H9 (cell line): ENCODE data around the gene PRRX2. TPM values are rescaled to one million over a fixed set of nuclear protein-coding genes. Genes with fewer than 3 reads are reported as not detected.

ENCODE experiments used
- DNase-seq: peaks from one replicate; pipeline ENCODE4 v3.0.0-alpha.2; 2017
- H2AFZ ChIP-seq: one replicate; pipeline ENCODE4 v1.6.1; 2013; ENCODE audit warnings: mild to moderate bottlenecking, low read length, control low read depth, moderate library complexity
- H2AK5ac ChIP-seq: 2 replicates; pipeline ENCODE4 v1.6.1; 2013; ENCODE audit warnings: low read length, control low read depth, mixed read lengths; ENCODE audit not compliant: insufficient read length
- H2BK120ac ChIP-seq: one replicate; pipeline ENCODE4 v1.6.1; 2013; ENCODE audit warnings: low read depth, mild to moderate bottlenecking, low read length, control low read depth, inconsistent platforms; ENCODE audit not compliant: poor library complexity, severe bottlenecking
- H2BK12ac ChIP-seq: 2 replicates; pipeline ENCODE4 v1.6.1; 2013; ENCODE audit warnings: low read length, control low read depth, mixed read lengths, low read depth; ENCODE audit not compliant: insufficient read length
- H2BK15ac ChIP-seq: 2 replicates; pipeline ENCODE4 v1.6.1; 2013; ENCODE audit warnings: low read depth, low read length, control low read depth
- H2BK20ac ChIP-seq: one replicate; pipeline ENCODE4 v1.6.1; 2013; ENCODE audit warnings: low read depth, mild to moderate bottlenecking, low read length, control low read depth, inconsistent platforms; ENCODE audit not compliant: poor library complexity, severe bottlenecking
- H2BK5ac ChIP-seq: 2 replicates; pipeline ENCODE4 v1.6.1; 2013; ENCODE audit warnings: low read length, control low read depth, mixed read lengths; ENCODE audit not compliant: insufficient read length
- H3K14ac ChIP-seq: 2 replicates; pipeline ENCODE4 v1.6.1; 2013; ENCODE audit warnings: low read length, control low read depth; ENCODE audit not compliant: insufficient read depth
- H3K18ac ChIP-seq: 2 replicates; pipeline ENCODE4 v1.6.1; 2013; ENCODE audit warnings: low read depth, mild to moderate bottlenecking, mixed read lengths, low read length, control low read depth; ENCODE audit not compliant: insufficient read length
- H3K23ac ChIP-seq: 2 replicates; pipeline ENCODE4 v1.6.1; 2013; ENCODE audit warnings: low read length, control low read depth, mixed read lengths, low read depth; ENCODE audit not compliant: insufficient read length
- H3K23me2 ChIP-seq: 2 replicates; pipeline ENCODE4 v1.6.1; 2013; ENCODE audit warnings: low read depth, mild to moderate bottlenecking, mixed read lengths, low read length, control low read depth; ENCODE audit not compliant: insufficient read length, poor library complexity, severe bottlenecking
- H3K27ac ChIP-seq: 2 replicates; pipeline ENCODE4 v1.5.1; 2013; ENCODE audit warnings: low read length, control low read depth, mixed read lengths, low read depth; ENCODE audit not compliant: insufficient read length
- H3K27me3 ChIP-seq: 2 replicates; pipeline ENCODE4 v1.6.1; 2013; ENCODE audit warnings: low read length, control low read depth, inconsistent platforms; ENCODE audit not compliant: insufficient read depth
- H3K4ac ChIP-seq: 2 replicates; pipeline ENCODE4 v1.6.1; 2013; ENCODE audit warnings: low read depth, mild to moderate bottlenecking, control low read depth, inconsistent platforms, low read length, moderate library complexity
- H3K4me1 ChIP-seq: 2 replicates; pipeline ENCODE4 v1.6.1; 2013; ENCODE audit warnings: low read length, control low read depth, inconsistent platforms; ENCODE audit not compliant: insufficient read depth
- H3K4me2 ChIP-seq: 2 replicates; pipeline ENCODE4 v1.6.1; 2013; ENCODE audit warnings: low read length, control low read depth, mixed read lengths; ENCODE audit not compliant: insufficient read length, insufficient read depth
- H3K56ac ChIP-seq: 2 replicates; pipeline ENCODE4 v1.6.1; 2013; ENCODE audit warnings: low read depth, mild to moderate bottlenecking, mixed read lengths, low read length, control low read depth; ENCODE audit not compliant: insufficient read length
- H3K79me1 ChIP-seq: 2 replicates; pipeline ENCODE4 v1.6.1; 2013; ENCODE audit warnings: low read depth, mild to moderate bottlenecking, moderate library complexity, low read length, control low read depth, inconsistent platforms; ENCODE audit not compliant: insufficient read depth, poor library complexity, severe bottlenecking
- H3K79me2 ChIP-seq: 2 replicates; pipeline ENCODE4 v1.6.1; 2013; ENCODE audit warnings: low read length, control low read depth, inconsistent platforms; ENCODE audit not compliant: insufficient read depth
- H3K9ac ChIP-seq: 2 replicates; pipeline ENCODE4 v1.6.1; 2013; ENCODE audit warnings: low read length, control low read depth, mixed read lengths; ENCODE audit not compliant: insufficient read length; ENCODE audit errors: extremely low read depth
- H3K9me3 ChIP-seq: one replicate; pipeline ENCODE4 v1.6.1; 2013; ENCODE audit warnings: low read depth, low read length, inconsistent platforms; ENCODE audit not compliant: control insufficient read depth
- H3T11ph ChIP-seq: one replicate; pipeline ENCODE4 v1.6.1; 2013; ENCODE audit warnings: mild to moderate bottlenecking, low read length, control low read depth, inconsistent platforms
- H4K20me1 ChIP-seq: one replicate; pipeline ENCODE4 v1.6.1; 2013; ENCODE audit not compliant: control insufficient read depth, insufficient read length, insufficient read depth
- H4K5ac ChIP-seq: 2 replicates; pipeline ENCODE4 v1.6.1; 2013; ENCODE audit warnings: low read depth, mild to moderate bottlenecking, mixed read lengths, low read length, control low read depth; ENCODE audit not compliant: insufficient read length
- H4K8ac ChIP-seq: replicated peaks from 2 replicates; pipeline ENCODE4 v1.6.1; 2013; ENCODE audit warnings: low read length, control low read depth, mixed read lengths, low read depth; ENCODE audit not compliant: insufficient read length
- H4K91ac ChIP-seq: 2 replicates; pipeline ENCODE4 v1.6.1; 2013; ENCODE audit warnings: low read depth, mild to moderate bottlenecking, moderate library complexity, mixed read lengths, low read length, control low read depth; ENCODE audit not compliant: insufficient read length
- H3K27ac Mint-ChIP-seq, 3 experiments: 2 replicates in 2 of 3; 3 replicates in 1 of 3; pipeline ENCODE4 v1.8.0; 2020 to 2021; ENCODE audit warnings: mixed read lengths in 3 of 3, mild to moderate bottlenecking in 1 of 3, moderate library complexity in 1 of 3
- H3K27me3 Mint-ChIP-seq: 2 replicates; pipeline ENCODE4 v1.8.0; 2021; ENCODE audit warnings: low read depth, mild to moderate bottlenecking, moderate library complexity, mixed read lengths
- H3K36me3 Mint-ChIP-seq, 3 experiments: 2 replicates in 2 of 3; 3 replicates in 1 of 3; pipeline ENCODE4 v1.8.0; 2020 to 2021; ENCODE audit warnings: low read depth in 3 of 3, mixed read lengths in 3 of 3; ENCODE audit not compliant: insufficient read depth in 1 of 3
- H3K4me1 Mint-ChIP-seq, 2 experiments: 2 replicates each; pipeline ENCODE4 v1.8.0; 2020; ENCODE audit warnings: mixed read lengths in 2 of 2
- H3K4me3 Mint-ChIP-seq, 2 experiments: 2 replicates in 1 of 2; 3 replicates in 1 of 2; pipeline ENCODE4 v1.8.0; 2020 to 2021; ENCODE audit warnings: mild to moderate bottlenecking in 2 of 2, mixed read lengths in 2 of 2, moderate library complexity in 1 of 2
- H3K9me3 Mint-ChIP-seq, 2 experiments: 2 replicates in 1 of 2; 3 replicates in 1 of 2; pipeline ENCODE4 v1.8.0; 2020; ENCODE audit warnings: mild to moderate bottlenecking in 2 of 2, mixed read lengths in 2 of 2, moderate library complexity in 1 of 2
- CTCF ChIP-seq: fragments of 200-600 bp; sonication (generic); conservative IDR thresholded peaks from 3 replicates; pipeline ENCODE4 v1.8.0; 2021; ENCODE audit warnings: antibody characterized with exemption, mild to moderate bottlenecking
- WGBS: extraction: QIAGEN DNeasy Blood & Tissue Kit; methylation state at CpG from one replicate; pipeline ENCODE4 v1.1.7; 2013; ENCODE audit warnings: missing lambda C conversion rate, low lambda C conversion rate, mixed read lengths; ENCODE audit not compliant: insufficient read length; ENCODE audit errors: extremely low coverage; 5-methylcytosine and 5-hydroxymethylcytosine counted together
- total RNA-seq: library from RNA; stranded (reverse); gene quantifications from 2 replicates; pipeline ENCODE4 v1.2.1, GENCODE V29; 2021

PRRX2 gene
- total RNA-seq, 1 experiment from 2014 or later: 3.9 TPM

- H3K14ac ChIP-seq: no peak overlapping the region
- no peaks in the 10 kb centered on the region for H3K4me1 ChIP-seq
- no peak overlapping the region for H3K18ac ChIP-seq
- no peak overlapping the region for H3K4me2 ChIP-seq
- no peaks in the 10 kb centered on the region; a peak in 1 of 5 replicates for H3K9me3 Mint-ChIP-seq
- no peak overlapping the region for H3K9ac ChIP-seq
- no peak overlapping the region for H2BK120ac ChIP-seq
- WGBS: no CpG with 5 or more reads among the region's 10 CpGs
- H3K4me3 Mint-ChIP-seq: no peak overlapping the region
- H3K27ac Mint-ChIP-seq: no peak overlapping the region
- H3K4ac ChIP-seq: no peak overlapping the region
- H3K27ac ChIP-seq: no peak overlapping the region
- no peak overlapping the region for H2AFZ ChIP-seq
- H3K27me3 ChIP-seq: no peaks in the 10 kb centered on the region
- no peaks in the 10 kb centered on the region for H3K36me3 Mint-ChIP-seq
- no peak overlapping the region for H3K56ac ChIP-seq
- H3K23me2 ChIP-seq: no peaks in the 10 kb centered on the region
- no peak overlapping the region for H2BK5ac ChIP-seq
- peaks cover 9% of the 10 kb centered on the region; the same call in 1 of the 2 replicates for H3K27me3 Mint-ChIP-seq
- H3K4me1 Mint-ChIP-seq: peaks cover 0 to 7% of the 10 kb centered on the region in 2 experiments; a peak in 1 of 4 replicates
- H4K5ac ChIP-seq: no peak overlapping the region
- no peak overlapping the region for H2AK5ac ChIP-seq
- no peak for TF ChIP-seq CTCF
- H3K23ac ChIP-seq: no peak overlapping the region
- no peaks in the 10 kb centered on the region for H3K9me3 ChIP-seq
- H2BK20ac ChIP-seq: no peak overlapping the region
- H3K79me1 ChIP-seq: no peaks in the 10 kb centered on the region
- H3K79me2 ChIP-seq: no peaks in the 10 kb centered on the region
- no peaks in the 10 kb centered on the region for H4K20me1 ChIP-seq
- H2BK12ac ChIP-seq: no peak overlapping the region
- DNase-seq: no peak
- no peak overlapping the region for H2BK15ac ChIP-seq
- no peak overlapping the region for H4K8ac ChIP-seq
- H3T11ph ChIP-seq: no peak overlapping the region
- H4K91ac ChIP-seq: no peak overlapping the region
Observed at GRCh38 chr9:129650680-129651235, 14.7 kb upstream of the PRRX2 start.
